ENCODE measurements around the gene NREP. TPM values are rescaled to one million over a fixed set of nuclear protein-coding genes. Genes with fewer than 3 reads are reported as not detected.

NREP gene
- 2.3 to 3.3 TPM (median 2.5 TPM) in 5 replicates for total RNA-seq (2022; extraction: Qiagen RNA extraction; ENCODE audit: low read depth)

GRCh38 chr5:111756581-111757354 lies at the start of gene NREP:
NREP (minus strand) TSS chr5:111757194; CDS start chr5:111755772, 1,422 bp downstream.

Other genes starting within 250 kb of the NREP start
- gene STARD4, start 244.7 kb downstream of the NREP start, total RNA-seq (2022; extraction: Qiagen RNA extraction; ENCODE audit: low read depth), result 2.2 to 5.4 TPM (median 5.2 TPM) in 5 replicates